Choroid plexus epithelial cell (primary cell): ENCODE measurements around the gene DPP4.

Experiments used
- DNase-seq: peaks from one replicate; pipeline ENCODE4 v3.0.0-alpha.2; 2010; ENCODE audit warnings: low read depth
- H3K4me3 ChIP-seq: 2 replicates; pipeline ENCODE4 v1.5.1; 2011; ENCODE audit warnings: low read depth, mild to moderate bottlenecking, control low read depth, low read length, moderate library complexity
- CTCF ChIP-seq: conservative IDR thresholded peaks from 2 replicates; pipeline ENCODE4 v1.5.1; 2011; ENCODE audit warnings: low read depth, mild to moderate bottlenecking, control low read depth, inconsistent platforms, low read length, moderate library complexity

DPP4 gene

DNA sequence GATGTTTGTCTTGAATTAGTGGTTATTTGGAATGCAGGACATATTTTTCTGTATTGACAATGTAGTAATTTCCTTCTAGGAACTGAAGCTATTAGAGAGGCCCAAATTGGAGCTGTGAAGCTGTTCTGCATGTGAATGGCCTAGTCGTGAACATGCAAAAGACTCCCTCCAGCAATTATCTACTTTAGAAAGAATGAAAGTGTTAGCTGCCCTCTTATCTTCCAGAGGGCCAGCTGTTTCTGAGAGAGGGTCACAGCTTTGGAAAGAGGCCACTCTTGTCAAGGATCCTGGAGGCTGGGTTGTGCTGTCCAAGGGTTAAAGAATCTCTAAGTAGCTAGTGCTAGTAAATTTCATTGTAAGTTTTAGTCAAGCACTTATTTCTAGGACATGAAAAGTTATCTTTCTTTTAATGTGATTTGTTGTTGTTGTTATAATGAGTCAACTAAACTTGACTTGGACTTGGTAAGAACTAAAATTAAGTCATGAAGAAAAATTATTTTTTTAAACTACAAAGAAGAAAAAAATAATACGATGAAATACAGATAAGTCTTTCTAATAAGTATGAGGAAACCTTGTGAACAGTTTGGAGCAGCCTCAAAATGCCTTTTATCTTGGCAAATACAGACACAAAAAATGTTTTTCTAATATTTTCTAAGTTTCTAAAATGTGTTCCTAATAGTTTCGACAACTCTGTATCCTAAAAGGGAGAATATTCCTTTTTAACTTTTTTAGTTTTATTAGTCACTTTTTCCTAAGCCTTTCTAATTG is 36.8 kb downstream of the DPP4 start:
- no peak for DNase-seq
- no peak overlapping the region for H3K4me3 ChIP-seq
- TF ChIP-seq CTCF, result no peak

DNA sequence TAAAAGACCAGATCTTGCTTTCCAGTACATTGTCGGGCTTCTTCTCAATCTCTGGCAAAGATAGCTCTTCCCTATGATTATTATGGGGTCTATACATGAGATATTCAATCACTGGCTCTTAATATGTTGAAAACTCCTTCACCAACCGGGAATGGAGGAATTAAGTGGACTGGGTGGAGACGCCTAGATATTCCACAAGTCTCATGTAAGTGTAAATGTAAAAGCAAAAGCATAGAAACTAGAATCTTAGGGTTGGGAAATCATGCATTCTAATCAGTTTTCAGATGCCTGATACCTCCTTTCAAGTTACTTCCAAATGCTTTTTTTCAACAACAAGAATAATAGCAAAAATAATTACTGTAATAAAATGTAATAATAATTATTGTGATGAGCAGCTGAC is 38.0 kb downstream of the DPP4 start:
- H3K4me3 ChIP-seq, result no peak overlapping the region
- TF ChIP-seq CTCF, result no peak

GRCh38 chr2:162030363-162031190 is 43.4 kb downstream of the DPP4 start:
- no peak for TF ChIP-seq CTCF
- DNase-seq, result no peak
- H3K4me3 ChIP-seq, result no peak overlapping the region

More for the DNA sequence above, 38.0 kb downstream of the DPP4 start:
- no peak for DNase-seq

DNA sequence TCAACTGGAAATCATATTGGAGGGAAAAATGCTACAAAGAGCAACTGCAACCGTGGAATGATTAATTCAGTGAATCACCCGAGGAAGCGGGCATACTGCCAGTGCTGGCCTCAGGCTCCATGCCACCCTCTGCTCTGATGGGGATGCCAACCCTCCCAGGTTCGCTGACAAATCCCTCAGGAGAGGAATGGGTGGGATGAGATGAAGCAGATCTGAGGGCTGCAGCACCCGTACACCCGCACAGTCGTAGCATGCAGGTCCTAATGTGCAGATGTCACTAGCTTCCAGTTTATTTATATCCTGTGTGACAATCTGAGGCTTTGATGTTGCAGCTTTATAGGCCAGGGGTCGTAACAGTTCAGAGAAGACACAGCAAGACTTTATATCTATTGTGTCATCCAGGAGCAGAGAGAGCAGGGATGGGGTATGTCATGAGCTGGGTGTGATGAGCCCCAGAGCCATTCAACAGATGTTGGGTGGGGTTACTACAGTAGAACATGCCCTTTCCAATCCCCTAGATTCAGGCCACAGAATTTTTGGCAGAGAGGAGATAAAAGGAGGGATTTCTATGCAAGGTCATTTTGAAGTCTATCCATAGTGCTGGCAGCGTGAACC is 44.6 kb downstream of the DPP4 start:
- TF ChIP-seq CTCF, result no peak
- H3K4me3 ChIP-seq, result no peak overlapping the region
- DNase-seq, result no peak

- no peak for TF ChIP-seq CTCF
- no peak overlapping the region for H3K4me3 ChIP-seq
- DNase-seq, result no peak
These were observed 45.5 kb downstream of the DPP4 start for GRCh38 chr2:162028511-162028910.

- no peak overlapping the region for H3K4me3 ChIP-seq
- no peak for TF ChIP-seq CTCF
- DNase-seq, result peak; percentile 36
These were observed 48.7 kb downstream of the DPP4 start for GRCh38 chr2:162025121-162025911.
